HG03439 (cell line): Measurements from ENCODE around the gene PPP1R36.
"Not testable (repeated sequence)": the region's sequence is repeated elsewhere in the genome, so short reads cannot be mapped to it uniquely, and the experiment has no call there.

ENCODE experiments used
- ATAC-seq: cut with Tn5 transposase; IDR thresholded peaks from one replicate; pipeline ENCODE4 v1.9.1; 2021; ENCODE audit warnings: mild to moderate bottlenecking, moderate library complexity; ENCODE audit not compliant: unreplicated experiment

The PPP1R36 gene

GRCh38 chr14:64563696-64564095, 13.9 kb downstream of the PPP1R36 start:
- ATAC-seq, result no peak

- ATAC-seq, result no peak
These were observed 16.9 kb downstream of the PPP1R36 start for GRCh38 chr14:64566651-64567122.

GRCh38 chr14:64569138-64569631, 19.4 kb downstream of the PPP1R36 start:
- ATAC-seq, result no peak

- ATAC-seq, result not testable (repeated sequence)
These were observed 19.9 kb downstream of the PPP1R36 start for GRCh38 chr14:64569646-64570045.

- ATAC-seq, result no peak
These were observed 22.8 kb downstream of the PPP1R36 start for GRCh38 chr14:64572386-64573104.

- ATAC-seq, result no peak
These were observed 23.3 kb downstream of the PPP1R36 start for GRCh38 chr14:64573109-64573508.

GRCh38 chr14:64574371-64575107, 24.8 kb downstream of the PPP1R36 start:
- no peak for ATAC-seq

GRCh38 chr14:64577211-64577610, 27.4 kb downstream of the PPP1R36 start:
- ATAC-seq, result no peak

- no peak for ATAC-seq
These were observed 30.7 kb downstream of the PPP1R36 start for GRCh38 chr14:64580467-64580866.

GRCh38 chr14:64581363-64581762, 31.6 kb downstream of the PPP1R36 start:
- ATAC-seq, result no peak

GRCh38 chr14:64581817-64582216, 32.1 kb downstream of the PPP1R36 start:
- no peak for ATAC-seq

- no peak for ATAC-seq
These were observed 34.4 kb downstream of the PPP1R36 start for GRCh38 chr14:64584190-64584589.

- no peak for ATAC-seq
These were observed 42.0 kb downstream of the PPP1R36 start for GRCh38 chr14:64591809-64592208.

- no peak for ATAC-seq
These were observed 44.7 kb downstream of the PPP1R36 start for GRCh38 chr14:64594438-64594837.

- no peak for ATAC-seq
These were observed 48.6 kb downstream of the PPP1R36 start for GRCh38 chr14:64598404-64598803.

GRCh38 chr14:64601571-64601970, 51.8 kb downstream of the PPP1R36 start:
- ATAC-seq, result no peak

- ATAC-seq, result no peak
These were observed 53.1 kb downstream of the PPP1R36 start for GRCh38 chr14:64602826-64603225.

GRCh38 chr14:64604001-64604400, 54.2 kb downstream of the PPP1R36 start:
- no peak for ATAC-seq

- no peak for ATAC-seq
These were observed 55.1 kb downstream of the PPP1R36 start for GRCh38 chr14:64604881-64605280.

- no peak for ATAC-seq
These were observed 56.3 kb downstream of the PPP1R36 start for GRCh38 chr14:64605926-64606685.

GRCh38 chr14:64610049-64610746, 60.4 kb downstream of the PPP1R36 start:
- no peak for ATAC-seq
